Neural crest cell (in vitro differentiated cells): ENCODE measurements around the gene HTR3B. TPM values are rescaled to one million over a fixed set of nuclear protein-coding genes. Genes with fewer than 3 reads are reported as not detected.

ENCODE experiments used
- DNase-seq: peaks from one replicate; pipeline ENCODE4 v3.0.0; 2021; ENCODE audit warnings: low read depth, mixed read lengths, low spot score
- H3K27ac Mint-ChIP-seq: one replicate; pipeline ENCODE4 v1.8.0; 2021; ENCODE audit warnings: mild to moderate bottlenecking, mixed read lengths; ENCODE audit not compliant: unreplicated experiment
- H3K27me3 Mint-ChIP-seq: 2 replicates; pipeline ENCODE4 v1.8.0; 2021; ENCODE audit warnings: low read depth, mild to moderate bottlenecking, mixed read lengths
- H3K36me3 Mint-ChIP-seq: 2 replicates; pipeline ENCODE4 v1.8.0; 2021; ENCODE audit warnings: low read depth, mild to moderate bottlenecking, mixed read lengths
- H3K4me1 Mint-ChIP-seq: 2 replicates; pipeline ENCODE4 v1.8.0; 2021; ENCODE audit warnings: mixed read lengths
- H3K4me3 Mint-ChIP-seq: one replicate; pipeline ENCODE4 v1.8.0; 2021; ENCODE audit warnings: mild to moderate bottlenecking, mixed read lengths
- H3K9me3 Mint-ChIP-seq: 2 replicates; pipeline ENCODE4 v1.8.0; 2021; ENCODE audit warnings: mixed read lengths
- CTCF ChIP-seq: fragments of 200-600 bp; sonication (generic); conservative IDR thresholded peaks from 2 replicates; pipeline ENCODE4 v1.5.0; 2021; ENCODE audit warnings: antibody characterized with exemption, mild to moderate bottlenecking
- total RNA-seq: library from RNA; stranded (reverse); gene quantifications from 2 replicates; pipeline ENCODE4 v1.2.1, GENCODE V29; 2021

Gene HTR3B
- total RNA-seq, 1 donor from 2014 or later, result 0.26 TPM

- H3K4me3 Mint-ChIP-seq, result peak overlapping the region; percentile 91
- H3K27ac Mint-ChIP-seq, result no peak overlapping the region
- H3K36me3 Mint-ChIP-seq, result no peaks in the 10 kb centered on the region
- peaks cover 50% of the 10 kb centered on the region for H3K4me1 Mint-ChIP-seq
- H3K27me3 Mint-ChIP-seq, result peaks cover 6% of the 10 kb centered on the region
- peaks cover 7% of the 10 kb centered on the region for H3K9me3 Mint-ChIP-seq
- DNase-seq, result no peak
- TF ChIP-seq CTCF, result no peak
Observed at GRCh38 chr11:113874096-113874495, 30.5 kb upstream of the HTR3B start.

DNA sequence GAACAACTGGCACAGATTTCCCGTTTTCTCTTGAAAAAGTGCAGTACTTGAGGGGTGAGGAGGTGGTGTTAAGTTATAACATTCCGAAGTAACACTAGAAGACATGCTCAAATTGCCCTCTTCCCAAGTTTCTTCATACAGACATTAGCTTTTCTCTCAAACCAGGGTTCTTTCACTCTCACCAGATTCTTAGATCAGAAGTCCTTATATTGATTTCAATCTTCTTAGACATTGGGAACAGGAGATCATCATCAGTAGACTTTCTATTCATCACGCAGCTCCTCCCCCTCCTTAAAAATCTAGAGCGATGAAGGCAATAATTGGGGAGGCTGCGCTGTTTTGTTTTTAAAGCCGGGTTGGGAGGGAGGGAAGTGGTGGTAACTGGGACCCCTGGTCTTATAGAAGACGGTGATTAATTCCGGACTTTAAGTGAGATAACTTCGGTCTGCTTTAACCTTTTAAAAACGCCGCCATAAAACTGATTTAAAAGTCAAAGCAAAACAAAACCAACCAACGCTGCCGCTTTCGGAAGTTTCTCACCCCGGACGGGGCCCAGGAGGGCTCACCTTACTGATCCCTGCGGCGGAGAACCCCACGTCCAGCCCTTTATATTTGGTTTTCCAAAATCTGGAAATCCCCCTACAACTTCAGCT, 29.9 kb upstream of the HTR3B start:
- peaks cover 6% of the 10 kb centered on the region for H3K27me3 Mint-ChIP-seq
- H3K9me3 Mint-ChIP-seq, result peaks cover 7% of the 10 kb centered on the region
- H3K4me1 Mint-ChIP-seq, result peaks cover 50% of the 10 kb centered on the region
- no peak for DNase-seq
- no peak for TF ChIP-seq CTCF
- H3K4me3 Mint-ChIP-seq, result peak overlapping the region; percentile 91
- H3K36me3 Mint-ChIP-seq, result no peaks in the 10 kb centered on the region
- H3K27ac Mint-ChIP-seq, result no peak overlapping the region

GRCh38 chr11:113875234-113876073, 29.1 kb upstream of the HTR3B start, which contains the start of gene USP28:
USP28 (minus strand) TSS chr11:113875572; CDS start chr11:113875501, 71 bp downstream.
- H3K36me3 Mint-ChIP-seq, result no peaks in the 10 kb centered on the region
- peak within 1 kb of the TSS; percentile 91 for H3K4me3 Mint-ChIP-seq
- H3K27ac Mint-ChIP-seq, result peak within 1 kb of the TSS; percentile 100
- TF ChIP-seq CTCF, result no peak
- peaks cover 50% of the 10 kb centered on the region for H3K4me1 Mint-ChIP-seq
- peak; percentile 90 for DNase-seq
- H3K9me3 Mint-ChIP-seq, result peaks cover 7% of the 10 kb centered on the region
- peaks cover 6% of the 10 kb centered on the region for H3K27me3 Mint-ChIP-seq

GRCh38 chr11:113876074-113876797, 28.4 kb upstream of the HTR3B start:
- peaks cover 45% of the 10 kb centered on the region for H3K4me1 Mint-ChIP-seq
- H3K36me3 Mint-ChIP-seq, result no peaks in the 10 kb centered on the region
- peaks cover 6% of the 10 kb centered on the region for H3K27me3 Mint-ChIP-seq
- TF ChIP-seq CTCF, result no peak
- H3K4me3 Mint-ChIP-seq, result peak overlapping the region; percentile 90
- no peak for DNase-seq
- peaks cover 7% of the 10 kb centered on the region for H3K9me3 Mint-ChIP-seq
- H3K27ac Mint-ChIP-seq, result peak overlapping the region; percentile 100

GRCh38 chr11:113876798-113877669, 27.6 kb upstream of the HTR3B start:
- H3K36me3 Mint-ChIP-seq, result no peaks in the 10 kb centered on the region
- H3K4me3 Mint-ChIP-seq, result peak overlapping the region; percentile 90
- peak overlapping the region; percentile 100 for H3K27ac Mint-ChIP-seq
- H3K27me3 Mint-ChIP-seq, result peaks cover 6% of the 10 kb centered on the region
- H3K4me1 Mint-ChIP-seq, result peaks cover 39% of the 10 kb centered on the region
- H3K9me3 Mint-ChIP-seq, result peaks cover 7% of the 10 kb centered on the region
- DNase-seq, result no peak
- TF ChIP-seq CTCF, result no peak
